ENCODE data around the gene TMEM156. TPM values are rescaled to one million over a fixed set of nuclear protein-coding genes. Genes with fewer than 3 reads are reported as not detected.

Gene TMEM156
- polyA plus RNA-seq, 3 donors, result 0.31 to 1.1 (median 0.43) TPM

DNA sequence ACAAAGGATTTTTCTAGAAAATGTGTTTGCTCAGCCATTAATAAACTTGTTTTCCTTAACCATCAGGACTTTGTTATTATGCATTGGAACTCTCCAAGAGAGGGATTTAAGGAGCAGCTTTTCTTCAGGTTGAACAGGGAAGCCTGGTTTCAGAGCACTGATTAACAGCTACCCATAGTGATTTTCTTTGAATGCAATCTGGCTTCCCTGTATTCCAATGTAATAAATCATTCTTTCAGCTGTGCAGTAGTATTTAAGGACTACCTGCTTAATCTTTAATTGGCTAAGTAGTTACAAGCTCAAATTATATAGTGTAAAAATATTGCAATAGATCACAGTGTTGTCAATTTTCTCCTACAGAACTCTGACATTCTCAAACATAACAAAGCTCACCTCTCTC, 77.5 kb downstream of the TMEM156 start:
- no peak overlapping the region for H3K4me2 ChIP-seq (replicated peaks; ENCODE audit: extremely low read depth, low read length, poor library complexity, severe bottlenecking)
- no peaks in the 10 kb centered on the region for H3K36me3 ChIP-seq (replicated peaks in 1 of 2; ENCODE audit: control insufficient read depth in 1 of 2, insufficient read depth in 2 of 2, low read length in 2 of 2)
- H3K4me1 ChIP-seq (ENCODE audit: control insufficient read depth in 1 of 2, insufficient read depth in 2 of 2, low read length in 2 of 2), result no peaks in the 10 kb centered on the region
- no peaks in the 10 kb centered on the region for H3K27me3 ChIP-seq (ENCODE audit: control insufficient read depth in 2 of 2, insufficient read depth in 2 of 2, low read length in 2 of 2)
- H3K4me1 Mint-ChIP-seq, result no peaks in the 10 kb centered on the region
- no peak overlapping the region for H2AFZ ChIP-seq (ENCODE audit: insufficient read depth, low read depth, low read length, poor library complexity, severe bottlenecking)
- intact Hi-C loops (cut with micrococcal nuclease), result no loop called here
- no peaks in the 10 kb centered on the region for H3K9me3 ChIP-seq (replicated peaks in 1 of 2; ENCODE audit: control insufficient read depth in 1 of 2, insufficient read depth in 1 of 2, low read length in 2 of 2)
- no peaks in the 10 kb centered on the region for H4K20me1 ChIP-seq (ENCODE audit: insufficient read depth, low read length)
- H3K4me3 ChIP-seq (replicated peaks in 1 of 3; ENCODE audit: low read depth in 2 of 3, low read length in 3 of 3), result no peak overlapping the region
- no peak overlapping the region for H3K27ac ChIP-seq (ENCODE audit: low read depth in 1 of 2, low read length in 2 of 2)
- TF ChIP-seq CTCF (IDR thresholded peaks at IDR 0.05), result no peak
- no peak overlapping the region for H3K9ac ChIP-seq (ENCODE audit: insufficient read depth, low read length, poor library complexity, severe bottlenecking)
- DNase-seq, result no peak
- no peaks in the 10 kb centered on the region for H3K36me3 Mint-ChIP-seq
- no peak overlapping the region for H3K27ac Mint-ChIP-seq
- peaks cover 5 to 14% (median 7%) of the 10 kb centered on the region in 7 donors for H3K9me3 Mint-ChIP-seq
- no peaks in the 10 kb centered on the region for H3K79me2 ChIP-seq (ENCODE audit: insufficient read depth, low read length)
- peaks cover 0 to 1% (median 0%) of the 10 kb centered on the region in 3 donors for H3K27me3 Mint-ChIP-seq (ENCODE audit: low read depth in 3 of 3)
- H3K4me3 Mint-ChIP-seq, result no peak overlapping the region

GRCh38 chr4:38952017-38952416, 80.2 kb downstream of the TMEM156 start:
- Histone ChIP-seq H3K9me3 (replicated peaks in 1 of 2; ENCODE audit: control insufficient read depth in 1 of 2, insufficient read depth in 1 of 2, low read length in 2 of 2) (no peaks in the 10 kb centered on the region), H3K4me1 (ENCODE audit: control insufficient read depth in 1 of 2, insufficient read depth in 2 of 2, low read length in 2 of 2) (no peaks in the 10 kb centered on the region), H3K4me2 (replicated peaks; ENCODE audit: extremely low read depth, low read length, poor library complexity, severe bottlenecking) (no peak overlapping the region), H4K20me1 (ENCODE audit: insufficient read depth, low read length) (no peaks in the 10 kb centered on the region), H3K27ac (ENCODE audit: low read depth in 1 of 2, low read length in 2 of 2) (no peak overlapping the region), H3K79me2 (ENCODE audit: insufficient read depth, low read length) (no peaks in the 10 kb centered on the region), H3K36me3 (replicated peaks in 1 of 2; ENCODE audit: control insufficient read depth in 1 of 2, insufficient read depth in 2 of 2, low read length in 2 of 2) (no peaks in the 10 kb centered on the region), H3K4me3 (replicated peaks in 1 of 3; ENCODE audit: low read depth in 2 of 3, low read length in 3 of 3) (no peak overlapping the region), H3K27me3 (ENCODE audit: control insufficient read depth in 2 of 2, insufficient read depth in 2 of 2, low read length in 2 of 2) (no peaks in the 10 kb centered on the region), H3K9ac (ENCODE audit: insufficient read depth, low read length, poor library complexity, severe bottlenecking) (no peak overlapping the region), H2AFZ (ENCODE audit: insufficient read depth, low read depth, low read length, poor library complexity, severe bottlenecking) (no peak overlapping the region)
- no peaks in the 10 kb centered on the region for H3K4me1 Mint-ChIP-seq
- H3K27me3 Mint-ChIP-seq (ENCODE audit: low read depth in 3 of 3), result peaks cover 0 to 3% (median 0%) of the 10 kb centered on the region in 3 donors
- peaks cover 5 to 12% (median 7%) of the 10 kb centered on the region in 7 donors for H3K9me3 Mint-ChIP-seq
- H3K27ac Mint-ChIP-seq, result no peak overlapping the region
- no peaks in the 10 kb centered on the region for H3K36me3 Mint-ChIP-seq
- intact Hi-C loops (cut with micrococcal nuclease), result no loop called here
- no peak overlapping the region for H3K4me3 Mint-ChIP-seq
- DNase-seq, result no peak
- no CpG with 5 or more reads among the region's 1 CpG for WGBS (ENCODE audit: insufficient coverage)
- TF ChIP-seq CTCF (IDR thresholded peaks at IDR 0.05), result no peak

All from CD14-positive monocyte (primary cell).